ENCODE results near the gene MAP1S.

DNA sequence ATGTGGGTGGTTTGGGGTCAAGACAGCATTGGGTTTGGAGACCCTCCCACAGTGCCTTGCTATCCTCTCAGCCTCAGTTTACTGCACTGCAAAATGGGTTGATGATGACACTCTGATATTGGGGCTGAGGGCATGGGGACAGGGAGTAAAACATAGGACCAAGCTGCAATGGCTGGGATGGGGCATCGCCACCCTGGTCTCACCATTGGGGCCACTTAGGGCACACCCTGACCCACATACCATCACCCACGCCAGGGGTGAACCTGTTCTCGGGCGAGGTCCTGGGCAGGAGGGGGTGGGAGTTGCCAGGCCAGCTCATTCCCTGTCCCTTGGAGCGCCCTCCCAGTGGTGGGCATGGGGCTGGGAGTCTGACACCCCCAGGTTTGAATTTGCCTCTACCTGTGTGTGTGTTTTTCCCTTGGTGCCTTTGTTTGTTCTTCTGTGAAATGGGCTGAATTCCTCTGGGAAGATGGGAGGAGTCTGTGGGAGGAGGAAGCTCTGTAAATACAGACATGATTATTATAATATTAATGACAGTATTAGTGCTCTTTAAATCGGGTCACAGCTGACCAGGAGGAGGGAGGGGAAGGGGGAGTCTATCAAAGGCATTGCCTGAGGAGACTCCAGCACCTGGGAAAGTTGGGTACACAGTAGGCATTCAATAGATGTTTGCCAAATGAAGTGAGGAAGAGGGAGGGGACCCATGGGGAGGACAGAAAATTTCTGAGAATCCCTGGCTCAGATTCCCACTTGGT lies 29.8 kb downstream of the MAP1S start:
- TF ChIP-seq, protein P1, sequence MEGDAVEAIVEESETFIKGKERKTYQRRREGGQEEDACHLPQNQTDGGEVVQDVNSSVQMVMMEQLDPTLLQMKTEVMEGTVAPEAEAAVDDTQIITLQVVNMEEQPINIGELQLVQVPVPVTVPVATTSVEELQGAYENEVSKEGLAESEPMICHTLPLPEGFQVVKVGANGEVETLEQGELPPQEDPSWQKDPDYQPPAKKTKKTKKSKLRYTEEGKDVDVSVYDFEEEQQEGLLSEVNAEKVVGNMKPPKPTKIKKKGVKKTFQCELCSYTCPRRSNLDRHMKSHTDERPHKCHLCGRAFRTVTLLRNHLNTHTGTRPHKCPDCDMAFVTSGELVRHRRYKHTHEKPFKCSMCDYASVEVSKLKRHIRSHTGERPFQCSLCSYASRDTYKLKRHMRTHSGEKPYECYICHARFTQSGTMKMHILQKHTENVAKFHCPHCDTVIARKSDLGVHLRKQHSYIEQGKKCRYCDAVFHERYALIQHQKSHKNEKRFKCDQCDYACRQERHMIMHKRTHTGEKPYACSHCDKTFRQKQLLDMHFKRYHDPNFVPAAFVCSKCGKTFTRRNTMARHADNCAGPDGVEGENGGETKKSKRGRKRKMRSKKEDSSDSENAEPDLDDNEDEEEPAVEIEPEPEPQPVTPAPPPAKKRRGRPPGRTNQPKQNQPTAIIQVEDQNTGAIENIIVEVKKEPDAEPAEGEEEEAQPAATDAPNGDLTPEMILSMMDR (IDR thresholded peaks at IDR 0.05): no peak
- no peak for TF ChIP-seq POLR2A (IDR thresholded peaks at IDR 0.05)

All from Peyer's patch (tissue), 4 donors.